Keratinocyte (primary cell): ENCODE measurements around the gene FKBP10. TPM values are rescaled to one million over a fixed set of nuclear protein-coding genes. Genes with fewer than 3 reads are reported as not detected.

Experiments used
- DNase-seq: peaks from one replicate; pipeline ENCODE4 v3.0.0-alpha.2; 2011; ENCODE audit warnings: low read depth, missing footprints, low spot score
- FAIRE-seq: peaks from 2 replicates; lab custom pipeline; 2011; peaks lifted over from hg19 to GRCh38; lab: Jason Lieb, UNC
- H2AFZ ChIP-seq: 2 replicates; pipeline ENCODE4 v1.6.0; 2012; ENCODE audit warnings: low read length, control low read depth, inconsistent platforms; ENCODE audit not compliant: control insufficient read depth
- H3K27ac ChIP-seq: 2 replicates; pipeline ENCODE4 v1.5.1; 2011; ENCODE audit warnings: low read length; ENCODE audit not compliant: control insufficient read depth, insufficient read depth
- H3K27me3 ChIP-seq: 3 replicates; pipeline ENCODE4 v1.6.0; 2011; ENCODE audit warnings: low read length; ENCODE audit not compliant: control insufficient read depth, insufficient read depth; ENCODE audit errors: extremely low read depth
- H3K36me3 ChIP-seq, 2 experiments: 2 replicates in 1 of 2; 3 replicates in 1 of 2; pipeline ENCODE4 v1.5.1; 2011; ENCODE audit warnings: low read length in 2 of 2, mild to moderate bottlenecking in 1 of 2; ENCODE audit not compliant: control insufficient read depth in 2 of 2, insufficient read depth in 2 of 2; ENCODE audit errors: extremely low read depth in 1 of 2
- H3K4me1 ChIP-seq: 3 replicates; pipeline ENCODE4 v1.5.1; 2011; ENCODE audit warnings: low read length; ENCODE audit not compliant: control insufficient read depth, insufficient read depth; ENCODE audit errors: extremely low read depth
- H3K4me2 ChIP-seq: 3 replicates; pipeline ENCODE4 v1.6.0; 2011; ENCODE audit warnings: low read depth, low read length; ENCODE audit not compliant: control insufficient read depth, insufficient read depth; ENCODE audit errors: extremely low read depth
- H3K4me3 ChIP-seq, 3 experiments: fragments of 200-600 bp in 1 of 3; sonication (generic) in 1 of 3; 2 replicates in 2 of 3; 3 replicates in 1 of 3; pipeline ENCODE4 v1.5.1; 2011 to 2016; ENCODE audit warnings: low read length in 3 of 3, mild to moderate bottlenecking in 3 of 3, control low read depth in 2 of 3, inconsistent platforms in 1 of 3, low read depth in 1 of 3, mixed read lengths in 1 of 3, mixed run types in 1 of 3, moderate library complexity in 1 of 3; ENCODE audit not compliant: control insufficient read depth in 2 of 3, insufficient read depth in 2 of 3; ENCODE audit errors: extremely low read depth in 1 of 3
- H3K79me2 ChIP-seq: 2 replicates; pipeline ENCODE4 v1.6.0; 2012; ENCODE audit warnings: low read length; ENCODE audit not compliant: control insufficient read depth, insufficient read depth
- H3K9ac ChIP-seq: 3 replicates; pipeline ENCODE4 v1.6.0; 2011; ENCODE audit warnings: low read length; ENCODE audit not compliant: control insufficient read depth, insufficient read depth; ENCODE audit errors: extremely low read depth
- H3K9me1 ChIP-seq: 3 replicates; pipeline ENCODE4 v1.6.0; 2011; ENCODE audit warnings: low read length; ENCODE audit not compliant: control insufficient read depth, insufficient read depth; ENCODE audit errors: extremely low read depth
- H3K9me3 ChIP-seq: 2 replicates; pipeline ENCODE4 v1.5.1; 2012; ENCODE audit warnings: low read depth, low read length; ENCODE audit not compliant: control insufficient read depth
- H4K20me1 ChIP-seq: 3 replicates; pipeline ENCODE4 v1.6.0; 2011; ENCODE audit warnings: low read length; ENCODE audit not compliant: control insufficient read depth, insufficient read depth; ENCODE audit errors: extremely low read depth
- EZH2 ChIP-seq: IDR thresholded peaks from one replicate; pipeline ENCODE4 v1.6.1; 2012; ENCODE audit warnings: inconsistent platforms, mild to moderate bottlenecking, low read length, moderate library complexity
- dilution Hi-C: fragments of 300-500 bp; cut with MboI; formaldehyde crosslinking; loops from one replicate; pipeline ENCODE4 v1.7.0; 2020; ENCODE audit warnings: low sequenced_read_pairs; ENCODE audit not compliant: extremely low pct_ligation_motif_present
- polyA plus RNA-seq, 5 experiments: library from polyadenylated mRNA; depleted of rRNA in 3 of 5; stranded (reverse) in 3 of 5; stranded (forward) in 1 of 5; unstranded in 1 of 5; fragments of >200 nt; gene quantifications; 1 replicate in 1 of 5; 2 replicates in 3 of 5; 3 replicates in 1 of 5; pipeline versions ENCODE4 v1.2.1 to v1.2.3, GENCODE V29; 2011 to 2012; ENCODE audit warnings: missing spikeins in 2 of 5, low read depth in 1 of 5, low replicate concordance in 1 of 5
- TF ChIP-seq, protein P1 (sequence below), 3 experiments: IDR thresholded peaks in 1 of 3; conservative IDR thresholded peaks in 1 of 3; optimal IDR thresholded peaks in 1 of 3; 2 replicates in 2 of 3; 3 replicates in 1 of 3; pipeline versions ENCODE3 to v1.5.1; 2011; ENCODE audit warnings: low read length in 3 of 3, mild to moderate bottlenecking in 3 of 3, moderate library complexity in 2 of 3, control low read depth in 1 of 3, inconsistent platforms in 1 of 3; ENCODE audit not compliant: insufficient read depth in 2 of 3; ENCODE audit errors: extremely low read depth in 1 of 3

FKBP10 gene
- polyA plus RNA-seq, 1 donor (not counting 4 experiments of a cell fraction or from before 2014, with no cell fraction given) = 0.38 TPM

DNA sequence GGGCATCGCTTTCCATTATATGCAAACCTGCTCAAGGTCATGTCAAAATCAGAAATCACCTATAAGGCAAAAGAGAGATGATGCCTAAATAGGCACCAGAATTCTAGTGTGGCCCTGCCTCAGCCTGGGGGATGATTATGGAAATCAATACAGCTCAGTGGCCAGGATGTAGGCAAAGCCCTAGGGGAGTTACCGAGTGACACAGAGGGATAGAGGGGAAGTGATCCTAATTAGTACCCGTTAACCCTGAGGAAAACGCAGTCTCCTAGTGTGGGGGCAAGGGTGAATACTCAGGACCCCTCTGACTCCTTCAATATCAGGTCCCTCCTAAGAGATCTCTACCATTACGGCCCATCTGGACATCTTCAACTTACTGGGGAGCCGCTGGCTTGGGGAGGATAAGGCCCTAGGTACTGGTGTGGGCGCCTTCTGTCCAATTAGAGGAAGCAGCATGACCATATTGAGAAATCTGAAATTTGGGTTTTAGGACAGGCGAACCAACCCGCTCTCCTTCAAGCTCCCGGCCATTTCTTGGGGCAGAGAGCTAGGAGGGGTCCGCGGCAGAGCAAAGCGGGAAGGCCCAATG lies 22.5 kb downstream of the FKBP10 start:
- peaks cover 3% of the 10 kb centered on the region for H3K4me1 ChIP-seq
- TF ChIP-seq, protein P1, sequence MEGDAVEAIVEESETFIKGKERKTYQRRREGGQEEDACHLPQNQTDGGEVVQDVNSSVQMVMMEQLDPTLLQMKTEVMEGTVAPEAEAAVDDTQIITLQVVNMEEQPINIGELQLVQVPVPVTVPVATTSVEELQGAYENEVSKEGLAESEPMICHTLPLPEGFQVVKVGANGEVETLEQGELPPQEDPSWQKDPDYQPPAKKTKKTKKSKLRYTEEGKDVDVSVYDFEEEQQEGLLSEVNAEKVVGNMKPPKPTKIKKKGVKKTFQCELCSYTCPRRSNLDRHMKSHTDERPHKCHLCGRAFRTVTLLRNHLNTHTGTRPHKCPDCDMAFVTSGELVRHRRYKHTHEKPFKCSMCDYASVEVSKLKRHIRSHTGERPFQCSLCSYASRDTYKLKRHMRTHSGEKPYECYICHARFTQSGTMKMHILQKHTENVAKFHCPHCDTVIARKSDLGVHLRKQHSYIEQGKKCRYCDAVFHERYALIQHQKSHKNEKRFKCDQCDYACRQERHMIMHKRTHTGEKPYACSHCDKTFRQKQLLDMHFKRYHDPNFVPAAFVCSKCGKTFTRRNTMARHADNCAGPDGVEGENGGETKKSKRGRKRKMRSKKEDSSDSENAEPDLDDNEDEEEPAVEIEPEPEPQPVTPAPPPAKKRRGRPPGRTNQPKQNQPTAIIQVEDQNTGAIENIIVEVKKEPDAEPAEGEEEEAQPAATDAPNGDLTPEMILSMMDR (optimal IDR thresholded peaks at IDR 0.05 in 1 of 3, IDR thresholded peaks at IDR 0.05 in 1 of 3, conservative IDR thresholded peaks at IDR 0.05 in 1 of 3; ENCODE audit: extremely low read depth in 1 of 3, insufficient read depth in 2 of 3, low read length in 3 of 3) = no peak
- no peak for TF ChIP-seq EZH2
- no peaks in the 10 kb centered on the region for H3K9me1 ChIP-seq
- H2AFZ ChIP-seq = peak overlapping the region; percentile 80
- peaks cover 4% of the 10 kb centered on the region for H3K27me3 ChIP-seq
- H4K20me1 ChIP-seq = no peaks in the 10 kb centered on the region
- H3K4me3 ChIP-seq = peak overlapping the region; percentile 67 to 77 (median 69)
- H3K4me2 ChIP-seq = peak overlapping the region; percentile 84
- dilution Hi-C loops = no loop called here
- peak overlapping the region; percentile 70 for H3K9ac ChIP-seq
- H3K9me3 ChIP-seq = no peaks in the 10 kb centered on the region
- H3K79me2 ChIP-seq = no peaks in the 10 kb centered on the region
- DNase-seq (no peak), FAIRE-seq (no peak)
- H3K36me3 ChIP-seq = peaks cover 7 to 9% of the 10 kb centered on the region in 2 experiments
- peak overlapping the region; percentile 10 for H3K27ac ChIP-seq

DNA sequence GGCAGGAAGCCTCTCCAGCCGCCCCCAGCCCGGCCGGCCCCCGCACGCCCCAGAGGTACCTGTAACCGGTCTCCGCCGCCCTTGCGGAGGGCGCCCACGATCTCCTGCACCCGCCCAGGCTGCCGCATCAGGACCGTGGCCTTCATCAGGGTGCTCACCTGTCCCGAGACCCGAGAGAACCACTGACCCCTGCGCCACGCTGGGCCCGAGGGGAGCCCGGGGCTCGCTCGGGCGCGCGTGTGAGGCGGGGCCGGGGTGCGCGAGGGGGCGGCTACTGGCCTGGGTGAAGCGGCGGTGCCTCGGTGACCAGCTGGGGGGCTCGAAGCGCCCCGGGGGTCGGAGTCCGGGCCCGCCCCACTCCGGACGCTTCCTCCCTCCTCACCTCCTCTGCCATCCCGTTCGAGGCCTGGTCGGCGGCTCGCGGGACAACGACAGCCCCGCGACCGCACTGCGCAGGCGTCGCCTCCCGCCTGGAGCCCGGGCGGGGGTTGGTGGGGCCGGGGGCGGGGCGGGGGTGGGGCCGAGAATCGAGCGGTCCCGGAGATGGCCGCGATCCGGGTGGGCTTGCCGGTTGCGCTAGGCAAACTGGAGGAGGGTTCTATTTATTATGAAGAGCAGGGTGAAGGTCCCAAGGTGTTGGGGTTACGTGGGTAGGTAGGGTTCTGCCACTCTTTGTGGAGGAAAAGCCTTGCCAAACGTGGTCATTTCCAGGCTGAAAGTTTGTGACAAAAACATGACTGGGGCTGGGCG lies 23.2 kb downstream of the FKBP10 start, which contains the start of gene NT5C3B:
Gene NT5C3B (minus strand): TSS at position 433 of the 750 bp plus-strand sequence. CDS start 39 bp downstream, at position 394.
- H2AFZ ChIP-seq = peak within 1 kb of the TSS; percentile 91
- dilution Hi-C loops = no loop called here
- no peaks in the 10 kb centered on the region for H3K79me2 ChIP-seq
- peaks cover 4% of the 10 kb centered on the region for H3K27me3 ChIP-seq
- peak within 1 kb of the TSS; percentile 10 for H3K27ac ChIP-seq
- no peaks in the 10 kb centered on the region for H3K9me3 ChIP-seq
- peaks cover 3% of the 10 kb centered on the region for H3K4me1 ChIP-seq
- FAIRE-seq (no peak), DNase-seq (no peak)
- no peaks in the 10 kb centered on the region for H4K20me1 ChIP-seq
- peak within 1 kb of the TSS; percentile 84 for H3K4me2 ChIP-seq
- H3K36me3 ChIP-seq = peaks cover 4 to 9% of the 10 kb centered on the region in 2 experiments
- H3K9ac ChIP-seq = peak within 1 kb of the TSS; percentile 70
- H3K4me3 ChIP-seq = peak within 1 kb of the TSS; percentile 67 to 77 (median 69)
- no peaks in the 10 kb centered on the region for H3K9me1 ChIP-seq
- TF ChIP-seq, protein P1 (optimal IDR thresholded peaks at IDR 0.05 in 1 of 3, IDR thresholded peaks at IDR 0.05 in 1 of 3, conservative IDR thresholded peaks at IDR 0.05 in 1 of 3; ENCODE audit: extremely low read depth in 1 of 3, insufficient read depth in 2 of 3, low read length in 3 of 3) = no peak
- TF ChIP-seq EZH2 = no peak
